Epithelial cell of proximal tubule (primary cell): ENCODE measurements around the gene EHD2. TPM values are rescaled to one million over a fixed set of nuclear protein-coding genes. Genes with fewer than 3 reads are reported as not detected.
A peak's percentile ranks its signal among the peaks of the same experiment; 100 is the strongest.
"Not testable (repeated sequence)": the region's sequence is repeated elsewhere in the genome, so short reads cannot be mapped to it uniquely, and the experiment has no call there.

Experiments
- DNase-seq: peaks from one replicate; pipeline ENCODE4 v3.0.0-alpha.2; 2011; ENCODE audit warnings: low read depth
- H3K4me3 ChIP-seq: 2 replicates; pipeline ENCODE4 v1.5.1; 2011; ENCODE audit warnings: low read depth, mild to moderate bottlenecking, low read length
- CTCF ChIP-seq: conservative IDR thresholded peaks from 2 replicates; pipeline ENCODE4 v1.5.1; 2012; ENCODE audit warnings: low read depth, mild to moderate bottlenecking, low read length
- total RNA-seq: library from RNA; depleted of rRNA; stranded (reverse); fragments of >200 nt; gene quantifications from 2 replicates; pipeline ENCODE4 v1.2.3, GENCODE V29; 2015

The EHD2 gene
- total RNA-seq, 1 donor from 2014 or later, result 58.9 TPM

GRCh38 chr19:47766670-47767069 lies 53.4 kb downstream of the EHD2 start:
- H3K4me3 ChIP-seq, result no peak overlapping the region
- no peak for DNase-seq
- no peak for TF ChIP-seq CTCF

GRCh38 chr19:47767349-47767748 lies 54.1 kb downstream of the EHD2 start:
- DNase-seq, result no peak
- H3K4me3 ChIP-seq, result no peak overlapping the region
- no peak for TF ChIP-seq CTCF

GRCh38 chr19:47768604-47769003 lies 55.4 kb downstream of the EHD2 start:
- no peak for DNase-seq
- no peak for TF ChIP-seq CTCF
- no peak overlapping the region for H3K4me3 ChIP-seq

- DNase-seq, result no peak
- no peak for TF ChIP-seq CTCF
- no peak overlapping the region for H3K4me3 ChIP-seq
These were observed 56.3 kb downstream of the EHD2 start for GRCh38 chr19:47769534-47769933.

DNA sequence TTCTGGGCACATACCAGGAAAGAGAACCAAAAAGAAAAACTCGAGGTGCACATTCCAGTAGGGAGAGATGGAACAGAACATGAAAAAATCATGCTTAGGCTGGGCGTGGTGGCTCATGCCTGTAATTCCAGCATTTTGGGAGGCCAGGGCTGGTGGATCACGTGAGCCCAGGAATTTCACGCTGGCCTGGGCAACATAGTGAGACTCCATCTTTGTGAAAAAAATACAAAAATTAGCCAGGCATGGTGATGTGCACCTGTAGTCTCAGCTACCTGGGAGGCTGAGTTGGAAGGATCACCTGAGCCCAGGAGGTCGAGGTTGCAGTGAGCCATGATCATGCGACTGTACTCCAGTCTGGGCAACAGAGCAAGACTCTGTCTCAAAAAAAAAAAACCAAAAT lies 58.1 kb downstream of the EHD2 start:
- DNase-seq, H3K4me3 ChIP-seq: not testable (repeated sequence)

- no peak overlapping the region for H3K4me3 ChIP-seq
- DNase-seq, result no peak
- TF ChIP-seq CTCF, result no peak
These were observed 63.3 kb downstream of the EHD2 start for GRCh38 chr19:47776568-47776967.

DNA sequence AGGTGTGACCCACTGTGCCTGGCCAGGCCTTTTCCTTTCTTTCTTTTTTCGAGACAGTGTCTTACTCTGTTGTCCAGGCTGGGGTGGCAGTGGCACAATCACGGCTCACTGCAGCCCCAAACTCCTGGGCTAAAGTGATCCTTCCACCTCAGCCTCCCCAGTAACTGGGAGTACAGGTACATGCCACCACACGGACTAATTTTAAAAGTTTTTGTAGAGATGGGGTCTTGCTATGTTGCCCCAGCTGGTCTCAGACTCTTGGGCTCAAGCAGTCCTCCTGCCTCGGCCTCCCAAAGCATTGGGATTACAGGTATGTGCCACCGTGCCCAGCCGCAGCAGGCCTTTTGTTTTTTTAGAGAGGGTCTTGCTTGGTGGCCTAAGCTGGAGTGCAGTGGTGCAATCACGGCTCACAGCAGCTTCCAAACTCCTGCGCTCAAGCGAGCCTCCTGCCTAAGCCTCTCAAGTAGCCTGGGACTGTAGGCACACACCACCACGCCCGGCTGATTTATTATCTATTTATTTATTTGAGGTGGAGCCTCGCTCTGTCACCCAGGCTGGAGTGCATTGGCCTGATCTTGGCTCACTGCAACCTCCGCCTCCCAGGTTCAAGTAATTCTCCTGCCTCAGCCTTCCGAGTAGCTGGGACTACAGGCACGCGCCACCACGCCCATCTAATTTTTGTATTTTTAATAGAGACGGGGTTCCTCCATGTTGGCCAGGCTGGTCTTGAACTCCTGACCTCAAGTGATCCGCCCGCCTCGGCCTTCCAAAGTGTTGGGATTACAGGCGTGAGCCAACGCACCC lies 64.2 kb downstream of the EHD2 start:
- DNase-seq, result not testable (repeated sequence)
- peak overlapping the region; percentile 98 for H3K4me3 ChIP-seq

GRCh38 chr19:47778049-47778953 lies 65.1 kb downstream of the EHD2 start, which contains the start of gene SELENOW:
Gene SELENOW, plus strand, starts transcription at chr19:47778703. Its CDS starts 83 bp downstream, at chr19:47778786.
- peak within 1 kb of the TSS; percentile 98 for H3K4me3 ChIP-seq
- no peak for TF ChIP-seq CTCF
- DNase-seq, result no peak
